Measurements from ENCODE around the gene PRIM2.
"Not testable (repeated sequence)": the region's sequence is repeated elsewhere in the genome, so short reads cannot be mapped to it uniquely, and the experiment has no call there.

The PRIM2 gene

GRCh38 chr6:57305761-57306160, 11.7 kb upstream of the PRIM2 start:
- no peak for DNase-seq (ENCODE audit: low read depth in 1 of 2, low spot score in 1 of 2)
- no peak for TF ChIP-seq POLR2AphosphoS5 (IDR thresholded peaks at IDR 0.05; ENCODE audit: low read depth)
- no peak for TF ChIP-seq CTCF (IDR thresholded peaks at IDR 0.05; ENCODE audit: insufficient read depth, low read length)
- no peak for TF ChIP-seq REST (IDR thresholded peaks at IDR 0.05; ENCODE audit: insufficient replicate concordance, low read depth)
- TF ChIP-seq GABPA (IDR thresholded peaks at IDR 0.05; ENCODE audit: low read depth), result no peak
- no peak for TF ChIP-seq SPI1 (IDR thresholded peaks at IDR 0.05; ENCODE audit: borderline replicate concordance, low read depth)
- no peaks in the 10 kb centered on the region for H3K27me3 ChIP-seq (ENCODE audit: insufficient read depth, poor library complexity, severe bottlenecking)
- no peak overlapping the region for H3K4me3 ChIP-seq (replicated peaks; ENCODE audit: insufficient read depth, low read length)
- H3K27ac ChIP-seq (replicated peaks), result no peak overlapping the region

- no peak overlapping the region for H3K27ac ChIP-seq (replicated peaks)
- TF ChIP-seq POLR2AphosphoS5 (IDR thresholded peaks at IDR 0.05; ENCODE audit: low read depth) (no peak), SPI1 (IDR thresholded peaks at IDR 0.05; ENCODE audit: borderline replicate concordance, low read depth) (no peak), GABPA (IDR thresholded peaks at IDR 0.05; ENCODE audit: low read depth) (no peak), REST (IDR thresholded peaks at IDR 0.05; ENCODE audit: insufficient replicate concordance, low read depth) (no peak), CTCF (IDR thresholded peaks at IDR 0.05; ENCODE audit: insufficient read depth, low read length) (no peak)
- no peaks in the 10 kb centered on the region for H3K27me3 ChIP-seq (ENCODE audit: insufficient read depth, poor library complexity, severe bottlenecking)
These were observed 11.2 kb upstream of the PRIM2 start for GRCh38 chr6:57306273-57306672.

DNA sequence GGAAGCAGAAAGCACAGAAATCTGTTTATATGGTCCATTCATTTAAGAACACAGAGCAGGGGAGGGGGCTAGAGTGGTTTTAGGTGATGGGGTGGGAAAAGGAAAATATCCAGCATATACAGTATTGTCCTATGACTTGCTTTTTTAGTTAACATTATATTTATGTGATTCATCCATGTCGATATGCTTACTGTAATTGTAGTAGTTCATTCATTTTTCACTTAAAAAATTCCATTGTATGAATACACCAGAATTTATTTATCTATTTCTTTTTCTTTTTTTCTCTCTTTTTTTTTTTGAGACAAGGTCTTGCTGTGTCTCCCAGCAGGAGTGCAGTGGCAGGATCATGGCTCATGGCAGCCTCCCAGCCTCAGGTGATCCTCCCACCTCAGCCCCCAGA, 9.6 kb upstream of the PRIM2 start:
- no peaks in the 10 kb centered on the region for H3K27me3 ChIP-seq (ENCODE audit: insufficient read depth, poor library complexity, severe bottlenecking)
- no peak overlapping the region for H3K27ac ChIP-seq (replicated peaks)
- TF ChIP-seq GABPA (IDR thresholded peaks at IDR 0.05; ENCODE audit: low read depth) (no peak), POLR2AphosphoS5 (IDR thresholded peaks at IDR 0.05; ENCODE audit: low read depth) (no peak), CTCF (IDR thresholded peaks at IDR 0.05; ENCODE audit: insufficient read depth, low read length) (no peak), SPI1 (IDR thresholded peaks at IDR 0.05; ENCODE audit: borderline replicate concordance, low read depth) (no peak), REST (IDR thresholded peaks at IDR 0.05; ENCODE audit: insufficient replicate concordance, low read depth) (no peak)
- H3K4me3 ChIP-seq (replicated peaks; ENCODE audit: insufficient read depth, low read length), result no peak overlapping the region
- no peak for DNase-seq (ENCODE audit: low read depth in 1 of 2, low spot score in 1 of 2)

More at GRCh38 chr6:57306273-57306672, 11.2 kb upstream of the PRIM2 start:
- DNase-seq (ENCODE audit: low read depth in 1 of 2, low spot score in 1 of 2), result no peak
- no peak overlapping the region for H3K4me3 ChIP-seq (replicated peaks; ENCODE audit: insufficient read depth, low read length)

DNA sequence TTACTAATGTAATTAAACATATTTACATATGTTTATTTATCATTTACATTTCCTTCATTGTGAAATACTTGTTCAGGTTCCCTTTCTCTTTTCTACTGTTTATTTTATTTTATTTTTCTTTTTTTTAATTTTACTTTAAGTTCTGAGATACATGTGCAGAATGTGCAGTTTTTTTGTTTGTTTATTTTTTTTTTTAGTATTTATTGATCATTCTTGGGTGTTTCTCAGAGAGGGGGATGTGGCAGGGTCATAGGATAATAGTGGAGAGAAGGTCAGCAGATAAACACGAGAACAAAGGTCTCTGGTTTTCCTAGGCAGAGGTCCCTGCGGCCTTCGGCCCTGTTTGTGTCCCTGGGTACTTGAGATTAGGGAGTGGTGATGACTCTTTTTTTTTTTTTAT, 8.7 kb upstream of the PRIM2 start:
- not testable (repeated sequence) for H3K4me3 ChIP-seq (replicated peaks; ENCODE audit: insufficient read depth, low read length); H3K27ac ChIP-seq (replicated peaks); H3K27me3 ChIP-seq (ENCODE audit: insufficient read depth, poor library complexity, severe bottlenecking); DNase-seq (ENCODE audit: low read depth in 1 of 2, low spot score in 1 of 2)

GRCh38 chr6:57310095-57310816, 7.2 kb upstream of the PRIM2 start:
- H3K27ac ChIP-seq (replicated peaks); DNase-seq (ENCODE audit: low read depth in 1 of 2, low spot score in 1 of 2); H3K27me3 ChIP-seq (ENCODE audit: insufficient read depth, poor library complexity, severe bottlenecking); H3K4me3 ChIP-seq (replicated peaks; ENCODE audit: insufficient read depth, low read length): not testable (repeated sequence)
